Measurements from ENCODE around the gene NUP42.
"Not testable (repeated sequence)": the region's sequence is repeated elsewhere in the genome, so short reads cannot be mapped to it uniquely, and the experiment has no call there.

The NUP42 gene

GRCh38 chr7:23181684-23182553, at the start of gene NUP42:
NUP42 (plus strand) TSS chr7:23182048; CDS start chr7:23182086, 38 bp downstream.
- DNase-seq: peak; percentile 93 to 94

- no peak for DNase-seq
Observed at GRCh38 chr7:23133797-23134196, 48.1 kb upstream of the NUP42 start.

DNA sequence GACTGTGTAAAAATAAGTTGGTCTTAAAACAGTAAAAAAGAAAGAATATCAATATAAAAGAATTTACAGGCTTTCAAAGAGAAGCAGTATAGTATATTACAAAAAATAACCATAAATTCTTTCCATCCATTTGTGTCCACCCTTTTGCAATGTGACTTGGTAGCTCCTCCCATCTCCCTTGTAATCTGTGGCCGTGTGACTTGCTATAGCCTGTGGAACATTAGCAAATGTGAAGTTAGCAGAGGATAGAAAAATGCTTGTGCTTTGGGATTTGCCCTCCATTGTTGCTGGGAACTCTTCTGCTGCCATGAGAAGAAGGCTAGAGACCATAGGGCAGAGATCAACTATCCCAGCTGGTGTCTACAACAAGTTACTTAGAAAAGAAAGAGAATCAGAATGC, 46.1 kb upstream of the NUP42 start:
- no peak for DNase-seq

- no peak for DNase-seq
Observed at GRCh38 chr7:23136216-23136615, 45.6 kb upstream of the NUP42 start.

DNA sequence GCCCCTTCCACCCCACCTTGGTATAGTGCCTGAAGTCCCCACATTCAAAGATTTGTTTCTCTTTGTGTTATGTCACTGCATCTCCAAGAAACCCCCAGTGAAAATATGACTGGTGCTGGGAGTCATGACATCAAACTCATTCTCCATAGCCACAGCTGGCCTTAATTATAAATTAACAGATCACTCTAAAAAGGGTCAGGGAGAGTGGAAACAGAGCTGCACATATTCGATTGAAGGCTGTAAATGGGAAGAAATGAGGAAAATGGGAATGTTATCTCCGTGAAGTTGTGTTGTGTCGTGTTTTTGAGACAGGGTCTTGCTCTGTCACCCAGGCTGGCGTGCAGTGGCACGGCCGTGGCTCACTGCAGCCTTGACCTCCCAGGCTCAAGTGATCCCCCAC, 24.2 kb upstream of the NUP42 start:
- DNase-seq: no peak

DNA sequence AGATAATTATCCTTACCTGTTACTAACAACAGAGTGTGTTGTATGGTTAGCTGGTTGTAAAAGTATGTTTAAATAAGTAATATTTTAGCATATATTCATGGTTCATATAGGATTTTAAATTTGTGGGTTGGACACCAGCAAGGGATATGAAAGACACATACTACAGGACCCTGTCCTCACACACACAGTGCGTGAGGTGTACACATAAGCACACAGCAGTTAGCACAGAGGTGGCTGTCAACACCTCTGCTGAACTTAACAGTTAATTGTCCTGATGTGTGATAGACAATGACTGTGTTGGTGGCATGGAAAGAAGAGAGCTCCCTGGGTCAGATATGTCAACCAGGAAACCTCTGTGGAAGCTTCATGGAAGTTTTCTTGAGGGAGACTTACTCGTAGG, 23.3 kb upstream of the NUP42 start:
- DNase-seq: no peak

DNA sequence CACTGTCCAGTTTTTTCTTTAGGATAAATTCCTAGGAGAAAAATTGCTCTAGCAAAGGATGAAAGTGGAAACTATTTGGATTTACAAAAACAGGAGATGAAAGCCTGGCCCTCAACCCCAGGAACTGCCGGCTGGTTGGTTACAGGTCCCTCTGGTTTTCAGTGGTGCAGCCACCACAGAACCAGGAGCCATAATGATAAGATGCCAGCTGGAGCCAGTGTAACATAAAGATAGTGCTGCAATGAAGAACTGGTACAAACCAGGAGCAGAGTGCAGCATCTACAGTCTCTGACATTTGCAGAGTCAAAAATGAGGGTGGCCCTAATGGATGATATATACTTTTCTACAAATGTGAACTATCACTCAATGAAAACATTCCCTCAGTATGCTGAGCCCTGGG, 20.4 kb upstream of the NUP42 start:
- DNase-seq: no peak

GRCh38 chr7:23164846-23165245, 17.0 kb upstream of the NUP42 start:
- DNase-seq: no peak

- DNase-seq: no peak
Observed at GRCh38 chr7:23165316-23165715, 16.5 kb upstream of the NUP42 start.

- no peak for DNase-seq
Observed at GRCh38 chr7:23167691-23168090, 14.2 kb upstream of the NUP42 start.

DNA sequence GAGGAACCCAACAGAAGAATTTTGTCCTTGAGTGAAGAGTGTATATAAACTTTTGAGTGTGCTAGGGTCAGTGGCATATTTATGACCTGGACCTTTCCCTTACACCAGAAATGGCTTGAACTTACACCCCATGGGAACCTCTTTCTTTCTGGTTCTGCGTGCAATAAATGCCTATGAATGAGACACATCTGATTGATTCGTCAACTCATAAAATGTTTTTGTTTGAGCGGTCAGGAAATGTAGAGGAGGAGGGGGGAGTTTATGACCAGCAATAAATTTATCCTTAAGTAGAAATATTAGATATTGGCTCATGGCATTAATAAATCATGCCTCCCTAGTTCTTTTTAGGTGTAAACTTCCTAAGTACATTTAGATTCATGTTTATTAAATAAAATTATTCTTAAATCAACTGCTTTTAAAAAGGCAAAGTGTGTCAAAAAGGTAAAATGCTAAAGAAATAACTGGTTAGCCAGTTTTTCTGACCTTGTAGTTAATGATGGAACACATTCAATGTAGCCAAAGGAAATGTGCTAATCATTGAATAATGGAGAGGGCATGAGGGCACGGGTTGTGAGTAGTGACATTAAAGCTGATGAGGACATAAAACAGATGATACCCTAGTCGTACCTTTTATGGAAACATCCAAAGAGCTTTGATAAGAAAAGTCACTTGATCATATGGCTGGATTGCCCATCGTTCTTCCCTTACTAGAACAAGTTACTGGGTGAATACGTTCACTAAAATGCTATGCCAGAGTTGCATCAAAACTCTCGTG, 13.6 kb upstream of the NUP42 start:
- DNase-seq: no peak

DNA sequence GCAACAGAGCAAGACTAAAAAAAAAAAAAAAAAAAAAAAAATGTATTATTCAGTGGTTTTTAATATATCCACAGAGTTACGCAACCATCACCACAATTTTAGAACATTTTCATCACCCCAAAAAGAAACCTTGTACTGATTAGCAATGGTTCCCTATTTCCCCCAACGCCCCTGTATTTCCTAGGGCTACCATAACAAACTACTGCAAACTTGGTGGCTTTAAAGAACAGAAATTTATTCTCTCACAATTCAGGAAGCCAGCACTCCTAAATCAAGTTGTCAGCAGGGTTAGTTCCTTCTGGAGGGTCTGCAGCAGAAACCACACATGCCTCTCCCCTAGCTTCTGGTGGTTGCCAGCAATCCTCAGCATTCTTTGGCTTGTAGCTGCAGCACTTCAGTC, 5.9 kb upstream of the NUP42 start:
- no peak for DNase-seq

DNA sequence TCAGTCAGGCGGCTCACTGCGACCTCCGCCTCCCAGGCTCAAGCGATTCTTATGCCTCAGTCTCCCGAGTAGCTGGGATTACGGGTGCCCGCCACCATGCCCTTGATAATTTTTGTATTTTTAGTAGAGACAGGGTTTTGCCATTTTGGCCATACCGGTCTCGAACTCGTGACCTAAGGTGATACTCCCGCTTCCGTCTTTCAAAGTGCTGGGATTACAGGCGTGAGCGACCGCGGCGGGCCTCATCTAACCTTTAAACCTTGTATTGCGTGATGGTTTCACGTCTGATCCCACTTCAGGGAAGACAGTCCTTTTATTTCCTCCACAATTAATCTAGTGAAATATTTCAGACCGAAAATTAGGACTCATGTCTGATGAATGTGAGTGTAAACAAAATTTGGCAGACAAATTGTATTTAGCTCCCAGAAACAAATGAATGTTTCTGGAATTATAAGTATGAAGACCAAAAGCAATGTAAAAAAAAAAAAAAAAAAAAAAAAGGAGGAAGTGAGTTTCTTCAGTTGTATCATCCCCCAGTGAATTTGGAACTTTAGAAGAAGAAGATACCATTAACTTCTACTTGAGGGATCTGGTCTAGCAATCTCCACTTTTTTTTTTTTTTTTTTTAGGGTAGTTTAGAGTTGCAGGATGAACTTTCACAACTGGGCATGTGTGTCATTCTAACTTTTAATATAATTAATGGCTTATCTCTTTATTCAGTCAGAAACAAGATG, 1.6 kb downstream of the NUP42 start:
- no peak for DNase-seq

- DNase-seq: no peak
Observed at GRCh38 chr7:23184291-23184690, 2.4 kb downstream of the NUP42 start.

GRCh38 chr7:23184709-23185359, 3.0 kb downstream of the NUP42 start:
- DNase-seq: no peak

GRCh38 chr7:23185980-23186379, 4.1 kb downstream of the NUP42 start:
- DNase-seq: no peak

DNA sequence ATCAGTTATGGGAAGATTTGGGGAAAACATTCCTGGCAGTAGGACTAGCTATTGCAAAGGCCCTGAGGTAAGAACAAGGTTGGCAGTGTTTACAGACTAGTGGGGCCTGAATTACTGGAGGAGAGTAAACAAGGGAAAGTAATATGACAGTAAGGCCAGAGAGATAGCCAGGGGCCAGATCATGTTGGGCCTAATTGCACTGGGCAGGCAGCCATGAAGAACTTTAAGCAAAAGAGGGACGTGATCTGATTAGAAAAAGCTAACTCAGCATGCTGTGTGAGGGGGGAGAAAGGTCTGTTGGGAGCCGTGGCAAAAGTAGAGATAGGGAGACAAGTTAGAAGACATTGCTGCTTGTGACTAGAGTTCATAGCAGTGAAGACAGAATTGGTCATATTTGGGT, 9.2 kb downstream of the NUP42 start:
- no peak for DNase-seq

GRCh38 chr7:23193650-23194227, 11.9 kb downstream of the NUP42 start:
- DNase-seq: not testable (repeated sequence)

GRCh38 chr7:23196306-23196705, 14.5 kb downstream of the NUP42 start:
- no peak for DNase-seq

DNA sequence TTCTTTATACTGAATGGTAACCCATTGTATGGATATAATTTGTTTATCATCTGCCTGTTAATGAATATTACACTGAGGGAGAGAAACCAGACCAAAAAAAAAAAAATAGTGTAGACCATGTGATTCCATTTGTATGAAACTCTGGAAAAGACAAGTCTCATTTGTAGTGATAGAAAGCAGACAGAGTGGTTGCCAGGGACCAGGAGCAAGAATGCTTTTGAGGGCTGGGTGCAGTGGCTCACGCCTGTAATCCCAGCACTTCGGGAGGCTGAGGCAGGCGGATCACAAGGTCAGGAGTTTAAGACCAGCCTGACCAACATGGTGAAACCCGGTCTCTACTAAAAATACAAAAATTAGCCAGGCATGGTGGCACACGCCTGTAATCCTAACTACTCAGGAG, 15.9 kb downstream of the NUP42 start:
- not testable (repeated sequence) for DNase-seq

DNA sequence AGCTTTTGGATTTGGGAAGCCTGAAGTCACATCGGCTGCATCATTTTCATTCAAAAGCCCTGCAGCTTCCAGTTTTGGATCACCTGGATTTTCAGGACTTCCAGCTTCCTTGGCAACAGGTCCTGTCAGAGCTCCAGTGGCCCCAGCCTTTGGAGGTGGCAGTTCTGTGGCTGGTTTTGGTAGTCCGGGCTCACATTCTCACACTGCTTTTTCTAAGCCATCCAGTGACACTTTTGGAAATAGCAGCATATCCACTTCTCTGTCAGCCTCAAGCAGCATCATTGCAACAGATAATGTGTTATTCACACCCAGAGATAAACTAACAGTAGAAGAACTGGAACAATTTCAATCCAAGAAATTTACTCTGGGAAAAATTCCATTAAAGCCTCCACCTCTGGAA, 18.5 kb downstream of the NUP42 start:
- no peak for DNase-seq

GRCh38 chr7:23204241-23204640, 22.4 kb downstream of the NUP42 start:
- no peak for DNase-seq

GRCh38 chr7:23205577-23205908, 23.7 kb downstream of the NUP42 start:
- DNase-seq: no peak

All from activated CD4-positive, alpha-beta T cell treated with anti-CD3 and anti-CD28 coated beads, Interleukin-2, amount 50 U/mL, for 4 hours (primary cell).